ENCODE results near the gene SGTB. TPM values are rescaled to one million over a fixed set of nuclear protein-coding genes. Genes with fewer than 3 reads are reported as not detected.
"Not testable (repeated sequence)": the region's sequence is repeated elsewhere in the genome, so short reads cannot be mapped to it uniquely, and the experiment has no call there.

The SGTB gene
- total RNA-seq, 8 experiments from 2014 or later = 2.8 to 35.3 (median 13.4) TPM

DNA sequence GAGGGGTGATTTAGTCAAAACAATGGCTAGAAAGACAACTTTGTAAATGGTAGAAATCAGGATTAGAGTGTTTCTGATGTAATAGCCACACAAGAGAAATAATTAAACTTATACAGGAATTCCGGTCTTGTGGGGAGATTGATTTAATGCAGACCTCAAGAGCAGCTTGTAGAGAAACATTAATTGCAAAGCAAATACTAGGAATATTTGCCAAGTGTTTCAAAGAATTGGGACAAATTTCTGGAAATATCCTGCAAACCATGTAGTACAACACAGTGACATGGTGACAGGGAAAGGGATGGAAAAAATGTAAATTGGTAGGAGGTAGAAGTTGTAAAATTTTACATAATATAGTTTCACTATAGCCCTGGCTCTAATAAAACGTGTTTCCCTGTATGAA is 29.0 kb upstream of the SGTB start:
- no peak for ATAC-seq (replicated peaks in 6 of 8)
- Histone ChIP-seq H3K27ac (no peak overlapping the region), H3K4me1 (replicated peaks in 1 of 2) (no peaks in the 10 kb centered on the region), H3K4me3 (no peak overlapping the region)
- 30 to 100% (median 89%) methylated on average over 1 to 2 of the region's 2 CpGs for WGBS, 10 experiments
- in situ Hi-C loops (cut with MboI; ENCODE audit: low pct_unique_long_range_greater_than_20kb in 2 of 9, low sequenced_read_pairs in 9 of 9, unreplicated experiment in 9 of 9) = no loop called here

GRCh38 chr5:65749956-65750355 is 28.0 kb upstream of the SGTB start:
- in situ Hi-C loops (cut with MboI; ENCODE audit: low pct_unique_long_range_greater_than_20kb in 2 of 9, low sequenced_read_pairs in 9 of 9, unreplicated experiment in 9 of 9) = loop anchor here in 2 of 9 experiments (25.0 kb wide), 1 partner anchor 162 kb away; no protein-coding TSS in a partner anchor
- H3K27ac ChIP-seq = no peak overlapping the region
- peaks cover 0 to 1% of the 10 kb centered on the region in 2 donors for H3K4me1 ChIP-seq (replicated peaks in 1 of 2)
- WGBS, 10 experiments = 87 to 100% (median 96%) methylated on average over 2 to 5 of the region's 5 CpGs; no CpG with 5 or more reads in 2 of the 10 experiments
- no peak overlapping the region for H3K4me3 ChIP-seq
- ATAC-seq (replicated peaks in 6 of 8) = peak in 1 of 8 experiments; percentile 30

GRCh38 chr5:65749221-65749844 is 27.4 kb upstream of the SGTB start:
- in situ Hi-C loops (cut with MboI; ENCODE audit: low pct_unique_long_range_greater_than_20kb in 2 of 9, low sequenced_read_pairs in 9 of 9, unreplicated experiment in 9 of 9) = loop anchor here in 2 of 9 experiments (25.0 kb wide), 1 partner anchor 163 kb away; no protein-coding TSS in a partner anchor
- 86 to 100% (median 100%) methylated on average over 1 of the region's 1 CpG; no CpG with 5 or more reads in 3 of the 10 experiments for WGBS, 10 experiments
- H3K4me3 ChIP-seq = no peak overlapping the region
- no peak for ATAC-seq (replicated peaks in 6 of 8)
- H3K27ac ChIP-seq = no peak overlapping the region
- peaks cover 0 to 3% of the 10 kb centered on the region in 2 donors for H3K4me1 ChIP-seq (replicated peaks in 1 of 2)

GRCh38 chr5:65742565-65743231 is 20.8 kb upstream of the SGTB start:
- peak in 5 of 8 experiments; percentile 33 to 87 (median 75) for ATAC-seq (replicated peaks in 6 of 8)
- peaks cover 0 to 3% of the 10 kb centered on the region in 2 donors for H3K4me1 ChIP-seq (replicated peaks in 1 of 2)
- in situ Hi-C loops (cut with MboI; ENCODE audit: low pct_unique_long_range_greater_than_20kb in 2 of 9, low sequenced_read_pairs in 9 of 9, unreplicated experiment in 9 of 9) = loop anchor here in 2 of 9 experiments (25.0 kb wide), 1 partner anchor 170 kb away; no protein-coding TSS in a partner anchor
- 0 to 90% (median 41%) methylated on average over 1 to 4 of the region's 4 CpGs for WGBS, 10 experiments
- H3K27ac ChIP-seq = no peak overlapping the region
- H3K4me3 ChIP-seq = no peak overlapping the region

- no peak overlapping the region for H3K4me3 ChIP-seq
- ATAC-seq (replicated peaks in 6 of 8) = no peak
- H3K27ac ChIP-seq = no peak overlapping the region
- in situ Hi-C loops (cut with MboI; ENCODE audit: low pct_unique_long_range_greater_than_20kb in 2 of 9, low sequenced_read_pairs in 9 of 9, unreplicated experiment in 9 of 9) = loop anchor here in 2 of 9 experiments (25.0 kb wide), 1 partner anchor 173 kb away; no protein-coding TSS in a partner anchor
- H3K4me1 ChIP-seq (replicated peaks in 1 of 2) = no peaks in the 10 kb centered on the region
Observed at GRCh38 chr5:65739162-65739561, 17.3 kb upstream of the SGTB start.

DNA sequence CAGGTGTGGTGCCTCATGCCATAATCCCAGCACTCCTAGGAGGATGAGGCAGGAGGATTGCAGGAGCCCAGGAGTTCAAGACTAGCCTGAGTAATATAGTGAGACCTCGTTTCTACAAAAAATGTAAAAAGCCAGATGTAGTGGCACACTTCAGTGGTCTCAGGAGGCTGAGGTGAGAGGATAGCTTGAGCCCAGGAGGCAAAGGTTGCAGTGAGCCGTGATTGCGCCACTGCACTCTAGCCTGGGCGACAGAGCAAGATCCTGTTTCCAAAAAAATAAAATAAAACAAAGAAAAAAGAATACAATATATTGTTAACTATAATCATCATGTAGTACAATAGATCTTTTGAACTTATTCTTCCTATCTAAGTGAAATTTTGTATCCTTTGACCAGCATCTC is 16.4 kb upstream of the SGTB start:
- Histone ChIP-seq H3K4me3 (no peak overlapping the region), H3K27ac (no peak overlapping the region), H3K4me1 (replicated peaks in 1 of 2) (no peaks in the 10 kb centered on the region)
- ATAC-seq (replicated peaks in 6 of 8) = no peak
- in situ Hi-C loops (cut with MboI; ENCODE audit: low pct_unique_long_range_greater_than_20kb in 2 of 9, low sequenced_read_pairs in 9 of 9, unreplicated experiment in 9 of 9) = loop anchor here in 2 of 9 experiments (25.0 kb wide), 1 partner anchor 174 kb away; no protein-coding TSS in a partner anchor
- WGBS, 10 experiments = 20 to 100% (median 88%) methylated on average over 1 to 4 of the region's 4 CpGs; no CpG with 5 or more reads in 1 of the 10 experiments

DNA sequence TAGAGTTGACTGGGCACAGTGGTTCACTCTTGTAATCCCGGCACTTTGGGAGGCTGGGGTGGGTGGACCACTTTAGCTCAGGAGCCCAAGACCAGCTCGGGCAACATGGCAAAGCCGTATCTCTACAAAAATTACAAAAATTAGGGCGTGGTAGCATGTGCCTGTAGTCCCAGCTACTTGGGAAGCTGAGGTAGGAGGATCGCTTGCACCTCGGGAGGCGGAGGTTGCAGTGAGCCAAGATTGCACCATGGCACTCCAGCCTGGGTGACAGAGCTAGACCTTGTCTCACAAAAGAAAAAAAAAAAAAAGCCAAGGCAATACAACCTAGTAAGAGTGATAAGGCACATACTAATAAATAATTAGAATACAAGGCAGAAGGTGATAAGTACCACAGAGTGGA is 15.9 kb upstream of the SGTB start:
- Histone ChIP-seq H3K27ac (no peak overlapping the region), H3K4me1 (replicated peaks in 1 of 2) (no peaks in the 10 kb centered on the region), H3K4me3 (no peak overlapping the region)
- WGBS, 10 experiments = 35 to 86% (median 80%) methylated on average over 1 to 6 of the region's 7 CpGs; no CpG with 5 or more reads in 4 of the 10 experiments
- in situ Hi-C loops (cut with MboI; ENCODE audit: low pct_unique_long_range_greater_than_20kb in 2 of 9, low sequenced_read_pairs in 9 of 9, unreplicated experiment in 9 of 9) = loop anchor here in 2 of 9 experiments (25.0 kb wide), 1 partner anchor 174 kb away; no protein-coding TSS in a partner anchor
- no peak for ATAC-seq (replicated peaks in 6 of 8)

DNA sequence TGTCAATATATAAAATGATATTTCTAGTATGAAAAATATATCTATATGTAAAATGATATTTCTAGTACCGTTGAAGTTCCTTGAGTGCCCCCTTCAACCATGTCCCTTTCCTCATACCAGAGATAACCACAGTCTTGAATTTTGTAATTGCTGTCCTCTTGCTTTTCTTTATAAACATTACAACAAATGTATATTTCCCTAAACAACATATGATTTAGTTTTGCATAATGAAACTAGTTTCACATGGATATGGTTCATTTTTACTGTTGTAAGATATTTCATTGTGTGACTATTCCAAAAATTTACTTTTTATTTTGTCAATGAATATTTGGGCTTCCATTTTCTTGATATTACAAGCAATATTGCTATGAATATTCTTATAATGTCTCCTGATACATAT is 14.1 kb upstream of the SGTB start:
- Histone ChIP-seq H3K4me3 (no peak overlapping the region), H3K4me1 (replicated peaks in 1 of 2) (no peaks in the 10 kb centered on the region), H3K27ac (no peak overlapping the region)
- ATAC-seq (replicated peaks in 6 of 8) = no peak
- WGBS, 10 experiments = 100% methylated on average over 1 of the region's 1 CpG; no CpG with 5 or more reads in 3 of the 10 experiments
- in situ Hi-C loops (cut with MboI; ENCODE audit: low pct_unique_long_range_greater_than_20kb in 2 of 9, low sequenced_read_pairs in 9 of 9, unreplicated experiment in 9 of 9) = loop anchor here in 2 of 9 experiments (25.0 kb wide), 1 partner anchor 176 kb away; no protein-coding TSS in a partner anchor

DNA sequence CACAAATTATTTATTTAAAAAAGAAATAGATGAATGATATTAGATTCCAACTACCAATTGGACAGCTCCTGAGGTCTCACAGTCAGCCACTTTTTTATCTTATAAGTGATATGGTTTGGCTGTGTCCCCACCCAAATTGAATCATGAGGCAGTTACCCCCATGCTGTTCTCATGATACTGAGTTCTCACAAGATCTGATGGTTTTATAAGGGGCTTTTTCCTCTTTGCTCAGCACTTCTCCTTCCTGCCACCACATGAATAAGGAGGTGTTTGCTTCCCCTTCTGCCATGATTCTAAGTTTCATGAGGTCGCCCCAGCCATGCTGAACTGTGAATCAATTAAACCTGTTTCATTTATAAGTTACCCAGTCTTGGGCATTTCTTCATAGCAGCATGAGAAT is 13.0 kb upstream of the SGTB start:
- no peaks in the 10 kb centered on the region for H3K4me1 ChIP-seq (replicated peaks in 1 of 2)
- ATAC-seq (replicated peaks in 6 of 8) = no peak
- H3K27ac ChIP-seq = no peak overlapping the region
- in situ Hi-C loops (cut with MboI; ENCODE audit: low pct_unique_long_range_greater_than_20kb in 2 of 9, low sequenced_read_pairs in 9 of 9, unreplicated experiment in 9 of 9) = loop anchor here in 2 of 9 experiments (25.0 kb wide), 1 partner anchor 177 kb away; no protein-coding TSS in a partner anchor
- WGBS, 10 experiments = 89 to 100% (median 100%) methylated on average over 1 of the region's 1 CpG; no CpG with 5 or more reads in 1 of the 10 experiments
- H3K4me3 ChIP-seq = no peak overlapping the region

GRCh38 chr5:65734196-65734775 is 12.4 kb upstream of the SGTB start:
- not testable (repeated sequence) for H3K4me3 ChIP-seq; H3K27ac ChIP-seq; H3K4me1 ChIP-seq (replicated peaks in 1 of 2); ATAC-seq (replicated peaks in 6 of 8)
- WGBS, 10 experiments = 0 to 100% (median 89%) methylated on average over 1 to 3 of the region's 7 CpGs; no CpG with 5 or more reads in 2 of the 10 experiments
- in situ Hi-C loops (cut with MboI; ENCODE audit: low pct_unique_long_range_greater_than_20kb in 2 of 9, low sequenced_read_pairs in 9 of 9, unreplicated experiment in 9 of 9) = loop anchor here in 2 of 9 experiments (25.0 kb wide), 1 partner anchor 178 kb away; no protein-coding TSS in a partner anchor

DNA sequence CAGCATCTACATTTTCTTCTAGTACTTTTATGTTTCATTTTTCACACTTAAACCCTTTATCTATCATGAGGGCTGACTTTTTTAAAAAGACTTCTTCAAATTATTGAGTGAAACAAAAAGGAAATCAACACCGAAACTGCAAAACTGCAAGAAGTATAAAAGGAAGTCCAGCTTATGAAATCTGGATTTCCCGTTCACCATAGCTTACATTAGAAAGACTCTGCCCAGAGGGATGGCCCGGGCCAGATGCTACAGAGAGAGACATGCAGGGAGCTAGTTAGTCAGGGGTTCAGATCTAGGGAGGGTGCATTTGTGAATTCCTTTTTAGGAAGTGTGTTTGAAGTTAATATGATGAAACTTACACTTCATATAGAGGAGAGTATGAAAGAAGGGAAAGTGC is 10.1 kb upstream of the SGTB start:
- in situ Hi-C loops (cut with MboI; ENCODE audit: low pct_unique_long_range_greater_than_20kb in 2 of 9, low sequenced_read_pairs in 9 of 9, unreplicated experiment in 9 of 9) = loop anchor here in 2 of 9 experiments (25.0 kb wide), 1 partner anchor 180 kb away; no protein-coding TSS in a partner anchor
- ATAC-seq (replicated peaks in 6 of 8); H3K4me3 ChIP-seq; H3K4me1 ChIP-seq (replicated peaks in 1 of 2); H3K27ac ChIP-seq: not testable (repeated sequence)
- 80 to 100% (median 98%) methylated on average over 1 to 3 of the region's 3 CpGs; no CpG with 5 or more reads in 4 of the 10 experiments for WGBS, 10 experiments

GRCh38 chr5:65730910-65731309 is 9.0 kb upstream of the SGTB start:
- H3K4me1 ChIP-seq (replicated peaks in 1 of 2) = no peaks in the 10 kb centered on the region
- ATAC-seq (replicated peaks in 6 of 8) = no peak
- 57 to 100% (median 87%) methylated on average over 2 of the region's 2 CpGs; no CpG with 5 or more reads in 6 of the 10 experiments for WGBS, 10 experiments
- H3K27ac ChIP-seq = no peak overlapping the region
- in situ Hi-C loops (cut with MboI; ENCODE audit: low pct_unique_long_range_greater_than_20kb in 2 of 9, low sequenced_read_pairs in 9 of 9, unreplicated experiment in 9 of 9) = loop anchor here in 2 of 9 experiments (25.0 kb wide), 1 partner anchor 181 kb away; no protein-coding TSS in a partner anchor
- H3K4me3 ChIP-seq = no peak overlapping the region

All from motor neuron (in vitro differentiated cells).